Astrocyte (in vitro differentiated cells and primary cell): ENCODE results near the gene EFCAB6. TPM values are rescaled to one million over a fixed set of nuclear protein-coding genes. Genes with fewer than 3 reads are reported as not detected.

Experiments
- DNase-seq: peaks from one replicate; pipeline ENCODE4 v3.0.0-alpha.2; 2010; ENCODE audit warnings: low read depth
- FAIRE-seq: peaks from 2 replicates; lab custom pipeline; 2011; peaks lifted over from hg19 to GRCh38; lab: Jason Lieb, UNC
- H2AFZ ChIP-seq: 2 replicates; pipeline ENCODE4 v1.6.0; 2012; ENCODE audit warnings: low read depth, low read length, inconsistent platforms
- H3K27ac ChIP-seq: 2 replicates; pipeline ENCODE4 v1.5.1; 2011; ENCODE audit warnings: low read depth, low read length, inconsistent platforms
- H3K27me3 ChIP-seq: 2 replicates; pipeline ENCODE4 v1.6.0; 2011; ENCODE audit warnings: low read length, inconsistent platforms; ENCODE audit not compliant: insufficient read depth
- H3K36me3 ChIP-seq: 2 replicates; pipeline ENCODE4 v1.5.1; 2011; ENCODE audit warnings: low read length, inconsistent platforms; ENCODE audit not compliant: insufficient read depth
- H3K4me1 ChIP-seq: 2 replicates; pipeline ENCODE4 v1.5.1; 2011; ENCODE audit warnings: low read length, inconsistent platforms; ENCODE audit not compliant: insufficient read depth
- H3K4me2 ChIP-seq: 2 replicates; pipeline ENCODE4 v1.6.0; 2012; ENCODE audit warnings: low read length, inconsistent platforms
- H3K4me3 ChIP-seq: 2 replicates; pipeline ENCODE4 v1.5.1; 2011; ENCODE audit warnings: low read depth, mild to moderate bottlenecking, low read length, inconsistent platforms; ENCODE audit not compliant: insufficient read depth
- H3K79me2 ChIP-seq: 2 replicates; pipeline ENCODE4 v1.6.0; 2012; ENCODE audit warnings: mild to moderate bottlenecking, low read length, inconsistent platforms; ENCODE audit not compliant: insufficient read depth
- H3K9ac ChIP-seq: 2 replicates; pipeline ENCODE4 v1.6.0; 2012; ENCODE audit warnings: mild to moderate bottlenecking, low read length, inconsistent platforms
- H3K9me3 ChIP-seq: 2 replicates; pipeline ENCODE4 v1.5.1; 2012; ENCODE audit warnings: low read depth, mild to moderate bottlenecking, low read length, inconsistent platforms; ENCODE audit not compliant: insufficient read depth
- H4K20me1 ChIP-seq: 2 replicates; pipeline ENCODE4 v1.6.0; 2012; ENCODE audit warnings: low read length, inconsistent platforms; ENCODE audit not compliant: insufficient read depth
- H3K27ac Mint-ChIP-seq: one replicate; pipeline ENCODE4 v1.8.0; 2021; ENCODE audit warnings: mild to moderate bottlenecking, mixed read lengths; ENCODE audit not compliant: unreplicated experiment
- H3K27me3 Mint-ChIP-seq: one replicate; pipeline ENCODE4 v1.8.0; 2021; ENCODE audit warnings: low read depth, mixed read lengths; ENCODE audit not compliant: unreplicated experiment
- H3K36me3 Mint-ChIP-seq: one replicate; pipeline ENCODE4 v1.8.0; 2021; ENCODE audit warnings: low read depth, mixed read lengths; ENCODE audit not compliant: unreplicated experiment
- H3K4me1 Mint-ChIP-seq: one replicate; pipeline ENCODE4 v1.8.0; 2021; ENCODE audit warnings: low read depth, mixed read lengths; ENCODE audit not compliant: unreplicated experiment
- H3K4me3 Mint-ChIP-seq: one replicate; pipeline ENCODE4 v1.8.0; 2021; ENCODE audit warnings: mild to moderate bottlenecking, moderate library complexity, mixed read lengths; ENCODE audit not compliant: unreplicated experiment
- H3K9me3 Mint-ChIP-seq: one replicate; pipeline ENCODE4 v1.8.0; 2021; ENCODE audit warnings: mild to moderate bottlenecking, mixed read lengths; ENCODE audit not compliant: unreplicated experiment
- EZH2 ChIP-seq: IDR thresholded peaks from 2 replicates; pipeline ENCODE4 v1.6.1; 2012; ENCODE audit warnings: mild to moderate bottlenecking, low read length, inconsistent platforms; ENCODE audit not compliant: insufficient read depth
- total RNA-seq: library from RNA; stranded (reverse); gene quantifications from 2 replicates; pipeline ENCODE4 v1.2.1, GENCODE V29; 2021
- TF ChIP-seq, protein P1 (sequence below): IDR thresholded peaks from 2 replicates; pipeline ENCODE4 v1.5.1; 2011; ENCODE audit warnings: low read depth, mild to moderate bottlenecking, inconsistent platforms, low read length, moderate library complexity; ENCODE audit not compliant: insufficient read depth

The EFCAB6 gene
- total RNA-seq, 1 donor from 2014 or later, result 1.2 TPM

GRCh38 chr22:43825651-43826050 lies 13.5 kb upstream of the EFCAB6 start:
- no peak overlapping the region for H3K27ac ChIP-seq
- H3K27me3 ChIP-seq, result no peaks in the 10 kb centered on the region
- H3K9me3 ChIP-seq, result no peaks in the 10 kb centered on the region
- Mint-ChIP-seq H3K27ac (peak overlapping the region; percentile 55), H3K4me1 (peaks cover 32% of the 10 kb centered on the region), H3K27me3 (peaks cover 4% of the 10 kb centered on the region), H3K36me3 (peaks cover 4% of the 10 kb centered on the region), H3K4me3 (no peak overlapping the region), H3K9me3 (no peaks in the 10 kb centered on the region)
- H3K9ac ChIP-seq, result no peak overlapping the region
- H3K4me3 ChIP-seq, result no peak overlapping the region
- TF ChIP-seq, protein P1, sequence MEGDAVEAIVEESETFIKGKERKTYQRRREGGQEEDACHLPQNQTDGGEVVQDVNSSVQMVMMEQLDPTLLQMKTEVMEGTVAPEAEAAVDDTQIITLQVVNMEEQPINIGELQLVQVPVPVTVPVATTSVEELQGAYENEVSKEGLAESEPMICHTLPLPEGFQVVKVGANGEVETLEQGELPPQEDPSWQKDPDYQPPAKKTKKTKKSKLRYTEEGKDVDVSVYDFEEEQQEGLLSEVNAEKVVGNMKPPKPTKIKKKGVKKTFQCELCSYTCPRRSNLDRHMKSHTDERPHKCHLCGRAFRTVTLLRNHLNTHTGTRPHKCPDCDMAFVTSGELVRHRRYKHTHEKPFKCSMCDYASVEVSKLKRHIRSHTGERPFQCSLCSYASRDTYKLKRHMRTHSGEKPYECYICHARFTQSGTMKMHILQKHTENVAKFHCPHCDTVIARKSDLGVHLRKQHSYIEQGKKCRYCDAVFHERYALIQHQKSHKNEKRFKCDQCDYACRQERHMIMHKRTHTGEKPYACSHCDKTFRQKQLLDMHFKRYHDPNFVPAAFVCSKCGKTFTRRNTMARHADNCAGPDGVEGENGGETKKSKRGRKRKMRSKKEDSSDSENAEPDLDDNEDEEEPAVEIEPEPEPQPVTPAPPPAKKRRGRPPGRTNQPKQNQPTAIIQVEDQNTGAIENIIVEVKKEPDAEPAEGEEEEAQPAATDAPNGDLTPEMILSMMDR, result no peak
- TF ChIP-seq EZH2, result no peak
- H3K4me1 ChIP-seq, result peaks cover 17% of the 10 kb centered on the region
- no peak overlapping the region for H3K4me2 ChIP-seq
- no peaks in the 10 kb centered on the region for H3K79me2 ChIP-seq
- no peak overlapping the region for H2AFZ ChIP-seq
- H3K36me3 ChIP-seq, result no peaks in the 10 kb centered on the region
- no peak for DNase-seq
- no peak for FAIRE-seq
- no peaks in the 10 kb centered on the region for H4K20me1 ChIP-seq

- H3K79me2 ChIP-seq, result no peaks in the 10 kb centered on the region
- no peak overlapping the region for H3K27ac ChIP-seq
- no peaks in the 10 kb centered on the region for H3K27me3 ChIP-seq
- H3K9me3 ChIP-seq, result no peaks in the 10 kb centered on the region
- peaks cover 17% of the 10 kb centered on the region for H3K4me1 ChIP-seq
- H3K36me3 Mint-ChIP-seq, result peaks cover 2% of the 10 kb centered on the region
- no peak overlapping the region for H3K4me3 Mint-ChIP-seq
- no peaks in the 10 kb centered on the region for H3K36me3 ChIP-seq
- peaks cover 32% of the 10 kb centered on the region for H3K4me1 Mint-ChIP-seq
- no peak overlapping the region for H3K4me2 ChIP-seq
- FAIRE-seq (no peak), DNase-seq (no peak)
- no peak overlapping the region for H2AFZ ChIP-seq
- no peak overlapping the region for H3K4me3 ChIP-seq
- H3K9ac ChIP-seq, result no peak overlapping the region
- H3K27ac Mint-ChIP-seq, result no peak overlapping the region
- no peaks in the 10 kb centered on the region for H4K20me1 ChIP-seq
- peaks cover 2% of the 10 kb centered on the region for H3K27me3 Mint-ChIP-seq
- TF ChIP-seq, protein P1, result no peak
- TF ChIP-seq EZH2, result no peak
- no peaks in the 10 kb centered on the region for H3K9me3 Mint-ChIP-seq
Measured at GRCh38 chr22:43824724-43825420, 12.8 kb upstream of the EFCAB6 start.

- H3K4me1 ChIP-seq, result peaks cover 17% of the 10 kb centered on the region
- H3K36me3 Mint-ChIP-seq, result peaks cover 2% of the 10 kb centered on the region
- no peaks in the 10 kb centered on the region for H3K9me3 Mint-ChIP-seq
- H3K9ac ChIP-seq, result no peak overlapping the region
- no peaks in the 10 kb centered on the region for H3K79me2 ChIP-seq
- H4K20me1 ChIP-seq, result no peaks in the 10 kb centered on the region
- H3K27me3 Mint-ChIP-seq, result peaks cover 2% of the 10 kb centered on the region
- no peak overlapping the region for H3K4me3 ChIP-seq
- H3K27ac Mint-ChIP-seq, result no peak overlapping the region
- H3K27me3 ChIP-seq, result no peaks in the 10 kb centered on the region
- FAIRE-seq (no peak), DNase-seq (no peak)
- no peak overlapping the region for H2AFZ ChIP-seq
- H3K4me3 Mint-ChIP-seq, result no peak overlapping the region
- no peak overlapping the region for H3K27ac ChIP-seq
- no peak overlapping the region for H3K4me2 ChIP-seq
- no peaks in the 10 kb centered on the region for H3K36me3 ChIP-seq
- H3K4me1 Mint-ChIP-seq, result peaks cover 30% of the 10 kb centered on the region
- TF ChIP-seq, protein P1, result no peak
- no peak for TF ChIP-seq EZH2
- no peaks in the 10 kb centered on the region for H3K9me3 ChIP-seq
Measured at GRCh38 chr22:43823911-43824665, 12.0 kb upstream of the EFCAB6 start.
